Hepatocyte (in vitro differentiated cells): ENCODE measurements around the gene PKM. TPM values are rescaled to one million over a fixed set of nuclear protein-coding genes. Genes with fewer than 3 reads are reported as not detected.
A peak's percentile ranks its signal among the peaks of the same experiment; 100 is the strongest.

Source experiments
- DNase-seq: peaks from one replicate; pipeline ENCODE4 v3.0.0-alpha.2; 2016; ENCODE audit warnings: low spot score
- H2AFZ ChIP-seq: fragments of 200-600 bp; sonication (generic); 2 replicates; pipeline ENCODE4 v1.6.0; 2016; ENCODE audit warnings: antibody characterized with exemption, mild to moderate bottlenecking
- H3K27ac ChIP-seq: fragments of 200-600 bp; sonication (generic); 2 replicates; pipeline ENCODE4 v1.5.1; 2016; ENCODE audit warnings: mild to moderate bottlenecking
- H3K27me3 ChIP-seq: fragments of 200-600 bp; sonication (generic); 2 replicates; pipeline ENCODE4 v1.6.1; 2016
- H3K36me3 ChIP-seq: fragments of 200-600 bp; sonication (generic); replicated peaks from 2 replicates; pipeline ENCODE4 v1.5.1; 2016; ENCODE audit warnings: low read depth; ENCODE audit not compliant: insufficient read depth
- H3K4me1 ChIP-seq: fragments of 200-600 bp; sonication (generic); 2 replicates; pipeline ENCODE4 v1.5.1; 2016; ENCODE audit warnings: mild to moderate bottlenecking, moderate library complexity; ENCODE audit not compliant: insufficient read depth
- H3K4me2 ChIP-seq: fragments of 200-600 bp; sonication (generic); 2 replicates; pipeline ENCODE4 v1.6.0; 2016
- H3K4me3 ChIP-seq: fragments of 200-600 bp; sonication (generic); 2 replicates; pipeline ENCODE4 v1.5.1; 2016; ENCODE audit warnings: mild to moderate bottlenecking
- H3K79me2 ChIP-seq: fragments of 200-600 bp; sonication (generic); 2 replicates; pipeline ENCODE4 v1.6.0; 2017; ENCODE audit warnings: mild to moderate bottlenecking
- H3K9me2 ChIP-seq: fragments of 200-600 bp; sonication (generic); replicated peaks from 2 replicates; pipeline ENCODE4 v1.6.0; 2017; ENCODE audit warnings: mild to moderate bottlenecking; ENCODE audit not compliant: insufficient read depth
- H3K9me3 ChIP-seq: fragments of 200-600 bp; sonication (generic); 2 replicates; pipeline ENCODE4 v1.5.1; 2016; ENCODE audit warnings: low read depth, mild to moderate bottlenecking
- H4K20me1 ChIP-seq: fragments of 200-600 bp; sonication (generic); 2 replicates; pipeline ENCODE4 v1.6.0; 2016; ENCODE audit warnings: mild to moderate bottlenecking; ENCODE audit not compliant: insufficient read depth, poor library complexity, severe bottlenecking
- EZH2 ChIP-seq: fragments of 200-600 bp; sonication (generic); IDR thresholded peaks from 2 replicates; pipeline ENCODE4 v1.6.1; 2016; ENCODE audit warnings: antibody characterized with exemption, mild to moderate bottlenecking, borderline replicate concordance
- EZH2phosphoT487 ChIP-seq: fragments of 200-600 bp; sonication (generic); IDR thresholded peaks from one replicate; pipeline ENCODE4 v1.6.1; 2018; ENCODE audit warnings: antibody characterized with exemption, mild to moderate bottlenecking, low read depth, moderate library complexity; ENCODE audit not compliant: unreplicated experiment, severe bottlenecking
- WGBS: methylation state at CpG from one replicate; pipeline ENCODE4 v1.1.6; 2016; ENCODE audit warnings: low lambda C conversion rate; ENCODE audit errors: missing lambda C conversion rate; 5-methylcytosine and 5-hydroxymethylcytosine counted together
- polyA plus RNA-seq: library from polyadenylated mRNA; unstranded; fragments of >200 nt; fragmentation: Nextera tagmentation; extraction: Ambion mirVana; gene quantifications from 2 replicates; pipeline ENCODE4 v1.2.1, GENCODE V29; 2016
- total RNA-seq: library from RNA; depleted of rRNA; stranded (reverse); fragments of >200 nt; gene quantifications from 2 replicates; pipeline ENCODE4 v1.2.3, GENCODE V29; 2014
- TF ChIP-seq, protein P1 (sequence below): fragments of 200-600 bp; sonication (generic); IDR thresholded peaks from 2 replicates; pipeline ENCODE4 v1.5.1; 2016; ENCODE audit warnings: antibody characterized with exemption, mild to moderate bottlenecking; ENCODE audit not compliant: poor library complexity

PKM gene
- total and polyA plus RNA-seq, 2 experiments from 2014 or later, result 314 to 376 TPM

DNA sequence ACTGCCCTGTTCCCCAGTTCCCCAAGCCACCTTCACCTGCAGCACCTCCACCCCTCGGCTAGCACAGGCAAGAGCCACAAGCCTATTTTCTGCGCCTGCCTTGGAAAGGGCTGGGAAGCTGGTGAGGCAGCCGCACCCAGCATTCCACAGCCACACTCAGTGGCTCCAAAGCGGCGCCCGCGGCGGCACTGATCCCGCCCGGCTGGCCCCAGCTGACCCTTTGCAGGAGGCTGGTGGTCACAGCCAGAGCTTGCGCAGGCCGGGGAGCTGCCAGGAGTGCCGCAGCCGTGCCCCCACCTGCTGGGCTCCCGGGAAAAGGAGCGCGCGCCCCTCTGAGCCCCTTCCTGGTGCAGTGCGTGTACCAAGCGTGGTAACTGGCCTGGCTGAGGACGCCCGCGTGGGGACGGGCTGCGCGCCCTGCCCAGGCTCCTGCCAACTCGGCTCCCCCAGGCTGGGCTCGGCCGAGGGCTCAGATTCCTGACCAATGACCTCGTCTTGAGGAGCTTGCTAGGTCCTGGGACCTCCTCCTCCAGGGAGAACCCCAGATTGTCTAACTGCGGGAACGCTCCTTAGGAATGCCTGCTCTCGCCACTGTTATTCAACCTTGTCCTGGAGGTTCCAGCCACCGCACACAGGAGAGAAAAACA is 46.7 kb downstream of the PKM start:
- H3K79me2 ChIP-seq, result no peaks in the 10 kb centered on the region
- peaks cover 15% of the 10 kb centered on the region for H3K4me1 ChIP-seq
- peak overlapping the region; percentile 26 for H2AFZ ChIP-seq
- WGBS, result 6% methylated on average over 28 of the region's 34 CpGs
- H3K27me3 ChIP-seq, result peaks cover 13% of the 10 kb centered on the region
- H3K9me3 ChIP-seq, result no peaks in the 10 kb centered on the region
- TF ChIP-seq EZH2, result peak; percentile 37
- no peak for TF ChIP-seq EZH2phosphoT487
- TF ChIP-seq, protein P1, sequence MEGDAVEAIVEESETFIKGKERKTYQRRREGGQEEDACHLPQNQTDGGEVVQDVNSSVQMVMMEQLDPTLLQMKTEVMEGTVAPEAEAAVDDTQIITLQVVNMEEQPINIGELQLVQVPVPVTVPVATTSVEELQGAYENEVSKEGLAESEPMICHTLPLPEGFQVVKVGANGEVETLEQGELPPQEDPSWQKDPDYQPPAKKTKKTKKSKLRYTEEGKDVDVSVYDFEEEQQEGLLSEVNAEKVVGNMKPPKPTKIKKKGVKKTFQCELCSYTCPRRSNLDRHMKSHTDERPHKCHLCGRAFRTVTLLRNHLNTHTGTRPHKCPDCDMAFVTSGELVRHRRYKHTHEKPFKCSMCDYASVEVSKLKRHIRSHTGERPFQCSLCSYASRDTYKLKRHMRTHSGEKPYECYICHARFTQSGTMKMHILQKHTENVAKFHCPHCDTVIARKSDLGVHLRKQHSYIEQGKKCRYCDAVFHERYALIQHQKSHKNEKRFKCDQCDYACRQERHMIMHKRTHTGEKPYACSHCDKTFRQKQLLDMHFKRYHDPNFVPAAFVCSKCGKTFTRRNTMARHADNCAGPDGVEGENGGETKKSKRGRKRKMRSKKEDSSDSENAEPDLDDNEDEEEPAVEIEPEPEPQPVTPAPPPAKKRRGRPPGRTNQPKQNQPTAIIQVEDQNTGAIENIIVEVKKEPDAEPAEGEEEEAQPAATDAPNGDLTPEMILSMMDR, result no peak
- peak; percentile 71 for DNase-seq
- H3K4me2 ChIP-seq, result peak overlapping the region; percentile 89
- no peak overlapping the region for H3K27ac ChIP-seq
- H3K4me3 ChIP-seq, result no peak overlapping the region
- no peaks in the 10 kb centered on the region for H3K9me2 ChIP-seq
- no peaks in the 10 kb centered on the region for H4K20me1 ChIP-seq
- no peaks in the 10 kb centered on the region for H3K36me3 ChIP-seq

DNA sequence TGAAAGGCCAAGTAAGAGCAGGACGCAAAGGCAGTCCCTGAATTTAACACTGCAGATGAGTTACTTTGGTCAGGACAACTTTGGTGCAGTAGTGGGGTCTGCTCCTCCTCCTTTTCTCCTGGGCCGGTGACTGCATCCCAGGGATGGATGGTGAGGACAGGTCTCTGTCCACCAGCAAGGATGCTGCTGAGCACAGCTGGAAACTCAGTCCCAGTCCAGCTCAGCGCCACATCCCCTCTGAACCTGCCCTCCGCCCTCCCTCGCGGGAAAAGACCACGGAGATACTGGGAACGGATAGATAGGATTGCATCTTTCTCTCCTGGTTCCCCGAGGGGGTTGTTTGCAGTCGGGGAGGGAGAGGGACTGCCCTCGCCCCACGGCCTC is 47.2 kb downstream of the PKM start:
- no peak overlapping the region for H2AFZ ChIP-seq
- H3K36me3 ChIP-seq, result no peaks in the 10 kb centered on the region
- TF ChIP-seq, protein P1, result no peak
- no peak for TF ChIP-seq EZH2
- TF ChIP-seq EZH2phosphoT487, result no peak
- H3K4me3 ChIP-seq, result no peak overlapping the region
- no peaks in the 10 kb centered on the region for H4K20me1 ChIP-seq
- H3K79me2 ChIP-seq, result no peaks in the 10 kb centered on the region
- H3K27ac ChIP-seq, result no peak overlapping the region
- 41% methylated on average over 12 of the region's 12 CpGs for WGBS
- no peaks in the 10 kb centered on the region for H3K9me3 ChIP-seq
- peak overlapping the region; percentile 89 for H3K4me2 ChIP-seq
- no peak for DNase-seq
- no peaks in the 10 kb centered on the region for H3K9me2 ChIP-seq
- H3K27me3 ChIP-seq, result peaks cover 13% of the 10 kb centered on the region
- peaks cover 15% of the 10 kb centered on the region for H3K4me1 ChIP-seq

DNA sequence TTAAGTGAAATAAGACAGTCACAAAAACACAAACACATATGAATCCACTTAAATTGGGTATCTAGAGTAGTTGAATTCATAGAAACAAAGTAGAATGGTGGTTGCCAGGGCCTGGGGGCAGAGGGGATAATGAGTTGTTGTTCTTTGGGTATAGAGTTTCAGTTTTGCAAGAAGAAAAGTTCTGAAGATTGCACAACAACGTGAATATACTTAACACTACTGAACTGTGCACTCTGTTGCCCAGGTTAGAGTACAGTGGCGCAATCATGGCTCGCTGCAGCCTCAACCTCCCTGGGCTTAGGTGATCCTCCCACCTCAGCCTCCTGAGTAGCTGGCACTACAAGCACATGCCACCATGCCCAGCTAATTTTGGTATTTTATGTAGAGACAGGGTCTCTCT is 48.3 kb downstream of the PKM start:
- Histone ChIP-seq H3K79me2 (no peaks in the 10 kb centered on the region), H3K9me2 (no peaks in the 10 kb centered on the region), H3K4me1 (peaks cover 15% of the 10 kb centered on the region), H3K9me3 (no peaks in the 10 kb centered on the region), H3K27me3 (peaks cover 13% of the 10 kb centered on the region), H3K27ac (no peak overlapping the region), H3K36me3 (no peaks in the 10 kb centered on the region), H2AFZ (no peak overlapping the region), H3K4me2 (no peak overlapping the region), H4K20me1 (no peaks in the 10 kb centered on the region), H3K4me3 (no peak overlapping the region)
- TF ChIP-seq EZH2phosphoT487 (no peak), EZH2 (no peak)
- TF ChIP-seq, protein P1, result no peak
- 81% methylated on average over 3 of the region's 3 CpGs for WGBS
- no peak for DNase-seq
